Measurements from ENCODE around the gene CUL9.

CUL9 gene

DNA sequence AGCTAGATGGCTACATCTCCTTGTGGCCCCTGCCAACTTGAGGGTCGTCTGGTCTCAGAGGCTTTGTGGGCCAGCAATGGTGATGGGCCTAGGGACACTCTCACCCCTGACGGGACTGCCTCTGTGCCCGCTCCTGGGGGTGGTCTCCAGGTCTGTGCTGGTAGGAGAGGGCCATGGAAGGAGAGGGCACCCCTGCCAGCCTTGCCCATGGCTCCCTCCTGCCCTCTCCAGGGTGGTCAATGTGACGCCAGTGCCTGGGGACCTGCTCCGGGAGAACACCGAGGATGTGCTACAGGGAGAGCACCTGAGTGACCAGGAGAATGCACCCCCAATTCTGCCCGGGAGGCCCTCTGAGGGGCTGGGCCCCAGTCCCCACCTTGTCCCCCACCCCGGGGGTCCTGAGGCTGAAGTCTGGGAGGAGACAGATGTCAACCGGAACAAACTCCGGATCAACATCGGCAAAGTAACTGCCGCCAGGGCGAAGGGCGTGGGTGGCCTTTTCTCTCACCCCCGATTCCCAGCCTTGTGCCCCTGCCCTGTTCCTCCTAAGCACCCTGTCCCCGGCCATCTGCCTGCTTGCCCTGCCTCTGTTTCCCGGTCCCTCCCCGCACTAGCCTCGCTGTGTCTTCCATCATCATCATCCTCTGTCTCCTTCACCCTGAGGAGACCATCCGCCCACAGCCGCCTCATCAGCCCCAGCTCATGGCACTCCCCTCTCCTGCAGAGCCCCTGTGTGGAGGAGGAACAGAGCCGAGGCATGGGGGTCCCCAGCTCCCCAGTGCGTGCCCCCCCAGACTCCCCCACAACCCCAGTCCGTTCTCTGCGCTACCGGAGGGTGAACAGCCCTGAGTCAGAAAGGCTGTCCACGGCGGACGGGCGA lies 77.1 kb downstream of the CUL9 start:
- no peak for DNase-seq

DNA sequence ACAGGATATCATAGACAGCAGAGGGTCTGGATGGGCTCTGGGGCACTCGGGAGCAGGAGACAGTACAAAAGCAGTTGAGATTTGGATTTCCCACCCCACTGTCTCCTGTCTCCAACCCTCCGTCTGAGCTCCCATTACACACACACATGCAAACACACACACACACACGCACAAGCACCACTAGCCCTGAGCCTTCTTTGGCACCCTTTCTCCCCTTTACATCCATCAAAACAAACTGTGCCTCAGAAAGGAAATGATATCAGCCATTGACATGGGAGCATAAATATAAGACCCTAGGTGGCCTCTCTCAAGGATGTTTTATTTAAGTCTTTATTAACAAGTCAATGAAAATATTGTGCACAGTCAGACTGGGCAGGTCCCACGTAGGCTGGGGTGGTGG lies 78.8 kb downstream of the CUL9 start:
- no peak for DNase-seq

DNA sequence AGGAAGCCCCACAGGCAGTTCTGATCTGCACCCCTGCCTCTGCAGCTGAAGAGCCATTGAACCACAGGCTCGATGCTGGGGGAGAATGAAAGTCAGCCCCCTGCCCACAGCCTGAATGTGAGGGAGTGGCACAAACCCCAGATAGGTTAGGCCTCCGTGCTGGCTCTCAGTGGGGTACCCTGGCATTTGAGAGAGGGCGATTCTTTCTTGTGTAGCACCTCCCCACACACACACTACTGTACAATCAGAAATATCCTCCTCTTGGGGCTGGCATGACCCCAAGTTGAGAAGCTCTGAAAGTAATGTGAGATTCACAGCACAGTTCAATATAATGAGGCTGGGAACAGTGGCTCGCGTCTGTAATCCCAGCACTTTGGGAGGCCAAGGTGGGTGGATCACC lies 79.2 kb downstream of the CUL9 start:
- DNase-seq = no peak

GRCh38 chr6:43262000-43262779 lies 80.2 kb downstream of the CUL9 start:
- DNase-seq = no peak

DNA sequence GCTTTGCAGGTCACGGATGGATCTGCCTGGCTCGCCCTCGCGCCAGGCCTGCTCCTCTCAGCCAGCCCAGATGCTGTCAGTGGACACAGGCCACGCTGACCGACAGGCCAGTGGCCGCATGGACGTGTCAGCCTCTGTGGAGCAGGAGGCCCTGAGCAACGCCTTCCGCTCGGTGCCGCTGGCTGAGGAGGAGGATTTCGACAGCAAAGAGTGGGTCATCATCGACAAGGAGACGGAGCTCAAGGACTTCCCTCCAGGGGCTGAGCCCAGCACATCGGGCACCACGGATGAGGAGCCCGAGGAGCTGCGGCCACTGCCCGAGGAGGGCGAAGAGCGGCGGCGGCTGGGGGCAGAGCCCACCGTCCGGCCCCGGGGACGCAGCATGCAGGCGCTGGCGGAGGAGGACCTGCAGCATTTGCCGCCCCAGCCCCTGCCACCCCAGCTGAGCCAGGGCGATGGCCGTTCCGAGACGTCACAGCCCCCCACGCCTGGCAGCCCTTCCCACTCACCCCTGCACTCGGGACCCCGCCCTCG lies 80.9 kb downstream of the CUL9 start:
- no peak for DNase-seq

GRCh38 chr6:43263314-43264178 lies 81.5 kb downstream of the CUL9 start:
- peak; percentile 63 for DNase-seq

DNA sequence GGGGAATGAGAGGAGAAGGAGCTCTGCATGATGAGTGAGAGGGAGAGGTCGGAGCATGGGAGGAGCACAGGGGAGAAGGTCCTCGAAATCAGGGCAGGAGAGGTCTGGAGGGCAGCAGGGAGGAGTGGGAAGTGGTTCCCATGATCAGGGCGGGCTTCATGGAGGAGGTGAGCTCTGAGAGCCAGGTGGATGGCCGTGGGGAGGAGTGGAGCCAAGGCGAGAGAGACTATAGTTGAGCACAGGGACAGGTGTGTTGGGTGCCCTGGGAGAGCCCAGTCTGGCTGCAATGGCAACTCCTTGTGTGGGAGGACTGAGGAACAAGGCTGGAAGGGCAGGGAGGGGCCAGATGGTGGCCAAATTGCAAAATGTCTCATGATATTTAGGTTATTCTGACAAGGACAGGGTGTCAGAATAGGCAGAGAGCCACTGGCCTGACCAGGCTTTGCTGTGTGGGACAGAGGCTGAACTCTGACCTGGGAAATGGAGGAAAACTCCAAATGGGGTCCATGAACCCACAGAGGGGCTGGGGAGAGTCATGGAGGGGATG lies 82.7 kb downstream of the CUL9 start:
- no peak for DNase-seq

GRCh38 chr6:43265564-43265963 lies 83.6 kb downstream of the CUL9 start:
- DNase-seq = no peak

GRCh38 chr6:43267619-43268354 lies 85.8 kb downstream of the CUL9 start:
- DNase-seq = no peak

DNA sequence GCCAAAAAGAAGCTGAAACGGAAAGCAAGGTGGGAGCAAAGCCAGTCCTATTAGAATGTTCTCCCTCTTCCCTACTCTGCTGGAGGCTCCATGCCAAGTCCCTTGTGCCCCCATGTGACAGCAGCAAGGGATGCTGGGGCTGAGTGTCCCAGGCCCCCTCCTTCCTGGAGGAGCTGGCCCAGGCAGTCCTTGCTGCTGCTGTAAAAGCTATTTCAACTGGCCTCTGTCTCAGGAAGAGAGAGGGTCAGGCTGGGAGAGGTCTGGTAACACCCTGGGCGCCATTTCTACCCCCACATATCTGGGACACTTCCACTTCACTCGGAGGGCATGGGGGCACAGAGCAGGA lies 86.3 kb downstream of the CUL9 start:
- DNase-seq = no peak

DNA sequence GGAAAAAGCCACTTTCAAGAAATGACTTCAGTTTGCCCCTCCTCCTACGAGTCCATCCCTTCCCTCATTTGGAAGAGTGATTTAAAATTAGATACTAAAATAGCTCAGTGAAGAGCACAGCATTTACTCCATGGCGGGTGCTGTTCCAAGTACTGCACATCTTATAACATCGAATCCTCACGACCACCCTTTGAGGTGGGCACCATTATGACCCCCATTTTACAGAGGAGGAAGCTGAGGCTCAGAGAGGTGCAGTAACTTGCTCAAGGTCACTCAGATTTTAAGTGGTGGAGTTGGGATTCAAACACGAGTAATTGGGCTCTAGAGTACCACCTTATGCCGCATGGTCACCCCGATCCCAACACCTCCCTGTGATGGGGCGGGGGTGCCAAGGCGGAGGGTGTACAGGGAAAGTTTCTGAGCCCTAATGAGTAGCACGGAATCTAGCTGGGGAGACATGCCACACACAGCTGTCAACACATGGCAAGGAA lies 86.8 kb downstream of the CUL9 start:
- DNase-seq = peak; percentile 22

DNA sequence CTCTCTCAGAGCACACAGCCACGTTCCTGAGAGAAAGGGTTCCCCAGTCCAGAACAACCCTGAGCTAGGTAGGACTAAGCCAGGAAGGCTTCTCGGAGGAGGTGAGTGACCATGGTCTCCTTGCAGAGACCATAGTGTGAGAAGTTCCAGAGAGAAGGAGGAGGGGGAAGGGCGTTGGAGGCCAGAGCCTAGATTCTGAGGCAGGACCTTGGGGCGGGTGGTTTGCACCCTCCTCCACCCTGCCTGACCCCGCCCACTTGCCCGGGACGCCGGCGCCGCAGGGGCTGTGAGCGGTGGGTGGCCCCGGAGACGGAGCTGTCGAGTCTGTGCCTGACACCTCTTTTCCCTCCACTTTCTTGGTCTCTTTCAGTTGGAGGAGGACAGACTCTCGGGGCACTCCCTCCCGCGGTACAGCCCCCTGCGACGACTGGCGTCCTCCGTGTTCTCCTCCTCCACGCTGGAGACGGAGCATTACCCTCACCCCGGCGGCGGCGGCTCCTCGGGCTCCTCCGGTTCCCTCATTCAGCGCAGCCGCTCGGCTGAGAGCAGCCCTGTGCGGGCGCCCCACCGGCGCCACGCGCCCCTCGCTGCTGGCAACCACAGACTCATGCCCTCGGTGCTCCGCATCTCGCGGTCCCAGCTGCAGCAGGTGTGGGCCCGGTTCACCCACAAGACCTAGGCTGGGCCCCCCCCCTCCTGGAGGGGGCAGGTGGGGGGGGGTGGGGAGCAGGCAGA lies 87.4 kb downstream of the CUL9 start:
- DNase-seq = peak; percentile 33

DNA sequence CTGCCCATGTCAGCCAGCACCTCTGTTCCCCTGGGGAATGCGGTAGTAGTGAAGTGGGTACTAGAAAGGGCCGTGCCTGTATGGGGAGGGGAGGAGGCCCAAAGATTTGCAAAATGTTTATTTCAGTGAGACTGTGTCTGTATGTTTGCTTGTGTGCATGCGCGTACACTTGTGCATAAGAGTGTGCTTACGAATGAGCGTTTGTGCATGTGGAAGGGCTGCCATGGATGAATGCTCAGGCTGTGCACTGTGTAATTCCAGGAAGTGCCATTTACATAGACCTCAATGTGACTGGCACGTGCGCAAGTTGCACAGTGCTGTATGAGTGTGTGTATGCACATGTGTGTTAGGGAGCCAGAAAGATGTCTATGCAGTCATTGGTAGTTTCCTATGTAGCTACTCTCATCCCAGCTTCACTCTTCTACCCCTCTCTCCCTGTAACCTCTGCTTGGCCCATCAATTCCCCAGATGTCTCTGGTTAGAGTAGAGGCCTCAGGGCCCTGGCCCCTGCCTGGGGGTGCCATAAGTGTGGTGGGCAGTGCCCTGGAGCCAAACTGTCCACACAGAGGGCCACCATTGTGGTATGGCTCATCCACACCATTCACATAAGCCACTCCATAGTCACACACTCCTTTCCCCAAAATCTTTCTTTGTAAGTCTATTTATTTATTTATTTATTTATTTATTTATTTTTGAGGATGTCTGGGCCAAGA lies 89.3 kb downstream of the CUL9 start:
- no peak for DNase-seq

GRCh38 chr6:43271944-43272343 lies 89.9 kb downstream of the CUL9 start:
- DNase-seq = no peak

DNA sequence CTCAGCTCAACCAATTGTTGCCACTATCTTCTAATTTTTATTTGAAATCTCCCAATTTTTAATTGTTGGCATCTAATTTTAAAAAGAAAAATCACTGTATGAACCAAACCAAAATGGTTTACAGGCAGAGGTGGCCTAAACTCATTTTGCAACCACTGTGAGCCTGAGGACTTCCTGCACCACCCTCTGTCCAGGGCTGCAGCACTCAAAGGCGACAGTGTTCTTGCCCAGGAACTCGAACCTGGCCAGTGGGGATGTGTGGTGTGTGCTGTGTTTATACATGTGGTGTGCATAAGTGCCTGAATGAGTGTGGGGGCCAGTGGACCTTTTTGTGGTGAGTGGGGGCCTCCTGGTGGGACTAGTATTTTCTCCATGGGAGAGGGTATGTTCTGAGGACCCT lies 91.7 kb downstream of the CUL9 start:
- DNase-seq = no peak

All from fibroblast of skin of right biceps (primary cell).